ENCODE measurements around the gene PPFIA2.

PPFIA2 gene

GRCh38 chr12:81543621-81544139 lies 215.5 kb downstream of the PPFIA2 start:
- Mint-ChIP-seq H3K4me3 (no peak overlapping the region), H3K36me3 (ENCODE audit: low read depth) (no peaks in the 10 kb centered on the region), H3K27ac (no peak overlapping the region), H3K27me3 (ENCODE audit: low read depth, poor library complexity) (no peaks in the 10 kb centered on the region), H3K4me1 (peaks cover 5% of the 10 kb centered on the region), H3K9me3 (no peaks in the 10 kb centered on the region)
- TF ChIP-seq CTCF (IDR thresholded peaks at IDR 0.05) = no peak
- no peak for DNase-seq

- H3K27me3 Mint-ChIP-seq (ENCODE audit: low read depth, poor library complexity) = no peaks in the 10 kb centered on the region
These were observed 216.8 kb downstream of the PPFIA2 start for GRCh38 chr12:81542065-81543010.

GRCh38 chr12:81541121-81541520 lies 218.0 kb downstream of the PPFIA2 start:
- H3K27me3 Mint-ChIP-seq (ENCODE audit: low read depth, poor library complexity) = no peaks in the 10 kb centered on the region
- no peak for DNase-seq
- H3K36me3 Mint-ChIP-seq (ENCODE audit: low read depth) = no peaks in the 10 kb centered on the region
- TF ChIP-seq CTCF (IDR thresholded peaks at IDR 0.05) = no peak
- H3K27ac Mint-ChIP-seq = no peak overlapping the region
- H3K4me1 Mint-ChIP-seq = peaks cover 5% of the 10 kb centered on the region
- H3K9me3 Mint-ChIP-seq = no peaks in the 10 kb centered on the region
- H3K4me3 Mint-ChIP-seq = no peak overlapping the region

More at GRCh38 chr12:81542065-81543010, 216.8 kb downstream of the PPFIA2 start:
- TF ChIP-seq CTCF (IDR thresholded peaks at IDR 0.05) = no peak
- no peaks in the 10 kb centered on the region for H3K36me3 Mint-ChIP-seq (ENCODE audit: low read depth)
- no peak for DNase-seq
- H3K4me1 Mint-ChIP-seq = peaks cover 5% of the 10 kb centered on the region
- H3K9me3 Mint-ChIP-seq = no peaks in the 10 kb centered on the region
- no peak overlapping the region for H3K4me3 Mint-ChIP-seq
- peak overlapping the region; percentile 68 for H3K27ac Mint-ChIP-seq

DNA sequence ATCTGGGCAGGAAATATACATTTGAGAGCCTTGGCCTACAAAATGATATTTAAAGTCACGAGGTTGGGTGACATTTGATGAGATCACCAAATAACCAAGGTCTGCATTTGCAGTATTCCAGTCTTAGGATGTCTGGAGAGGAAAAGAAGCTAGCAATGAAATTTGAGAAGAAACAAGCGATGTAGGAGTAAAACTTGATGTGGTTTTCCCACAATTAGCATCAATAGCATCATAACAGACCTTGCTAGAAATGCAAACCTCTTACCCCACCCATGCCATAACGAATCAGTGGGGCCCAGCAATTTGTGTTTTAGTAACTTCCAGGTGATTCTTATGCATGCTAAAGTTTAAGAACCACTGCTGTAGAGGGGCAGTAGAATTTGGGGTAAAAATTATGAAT lies 219.9 kb downstream of the PPFIA2 start:
- no peak for DNase-seq
- Mint-ChIP-seq H3K27ac (no peak overlapping the region), H3K4me3 (no peak overlapping the region), H3K27me3 (ENCODE audit: low read depth, poor library complexity) (no peaks in the 10 kb centered on the region), H3K36me3 (ENCODE audit: low read depth) (no peaks in the 10 kb centered on the region), H3K9me3 (no peaks in the 10 kb centered on the region), H3K4me1 (peaks cover 5% of the 10 kb centered on the region)
- TF ChIP-seq CTCF (IDR thresholded peaks at IDR 0.05) = no peak

DNA sequence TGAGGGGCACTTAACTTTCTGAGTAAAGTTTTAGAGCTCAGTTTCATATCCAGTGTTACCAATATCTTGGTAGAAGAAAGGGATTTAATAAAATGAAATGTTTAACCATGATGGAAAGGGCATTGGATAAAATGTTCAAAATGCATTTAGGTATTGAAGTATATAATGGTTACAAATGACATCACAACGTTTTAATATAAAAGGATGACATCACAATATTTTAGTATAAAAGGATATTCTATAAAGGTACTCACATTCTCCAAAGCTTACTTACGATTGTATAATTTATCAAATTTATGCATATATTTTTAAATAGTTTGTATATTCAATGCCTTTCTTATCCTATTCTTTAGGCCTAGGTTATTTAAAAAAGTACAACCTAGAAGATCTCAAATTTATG lies 226.1 kb downstream of the PPFIA2 start:
- no peaks in the 10 kb centered on the region for H3K36me3 Mint-ChIP-seq (ENCODE audit: low read depth)
- no peak overlapping the region for H3K4me3 Mint-ChIP-seq
- H3K27ac Mint-ChIP-seq = no peak overlapping the region
- H3K9me3 Mint-ChIP-seq = no peaks in the 10 kb centered on the region
- no peaks in the 10 kb centered on the region for H3K27me3 Mint-ChIP-seq (ENCODE audit: low read depth, poor library complexity)
- no peaks in the 10 kb centered on the region for H3K4me1 Mint-ChIP-seq
- TF ChIP-seq CTCF (IDR thresholded peaks at IDR 0.05) = no peak
- no peak for DNase-seq

All from nephron progenitor cell (in vitro differentiated cells).